Mesangial cell (primary cell): Measurements from ENCODE around the gene STAM. TPM values are rescaled to one million over a fixed set of nuclear protein-coding genes. Genes with fewer than 3 reads are reported as not detected.

Source experiments
- total RNA-seq: library from RNA; depleted of rRNA; stranded (reverse); fragments of >200 nt; gene quantifications from 2 replicates; pipeline ENCODE4 v1.2.3, GENCODE V29; 2015

STAM gene
- 13.9 and 17.0 TPM in 2 replicates for total RNA-seq

GRCh38 chr10:17643755-17644484, at the start of gene STAM:
Gene STAM (plus strand): TSS chr10:17644151. CDS start chr10:17644340, 189 bp downstream.

GRCh38 chr10:17617031-17617911, 26.7 kb upstream of the STAM start, which contains the start of gene HACD1:
Gene HACD1 (minus strand): TSS chr10:17617374. CDS start chr10:17617339, 35 bp downstream.

GRCh38 chr10:17751781-17752445, 108.0 kb downstream of the STAM start, which contains the start of gene TMEM236:
Gene TMEM236 (plus strand): TSS chr10:17752201. CDS start chr10:17752296, 95 bp downstream.

Other genes starting within 250 kb of the STAM start
- gene ST8SIA6, start 189.6 kb upstream of the STAM start, total RNA-seq, result 0.49 and 1.3 TPM in 2 replicates
- 26.9 and 36.3 TPM in 2 replicates for gene HACD1, start 26.8 kb upstream of the STAM start, total RNA-seq
- gene TMEM236, start 108.0 kb downstream of the STAM start, total RNA-seq, result not detected in 2 replicates
- not detected in 2 replicates for gene MRC1, start 165.2 kb downstream of the STAM start, total RNA-seq